ENCODE data around the gene COL23A1.

Gene COL23A1

GRCh38 chr5:178437386-178438075 lies 152.7 kb downstream of the COL23A1 start:
- no peak for DNase-seq (ENCODE audit: low read depth, low spot score)

GRCh38 chr5:178436326-178436940 lies 153.8 kb downstream of the COL23A1 start:
- DNase-seq (ENCODE audit: low read depth, low spot score), result no peak

- DNase-seq (ENCODE audit: low read depth, low spot score), result no peak
Measured at GRCh38 chr5:178435321-178436238, 154.6 kb downstream of the COL23A1 start.

GRCh38 chr5:178434851-178435250 lies 155.3 kb downstream of the COL23A1 start:
- DNase-seq (ENCODE audit: low read depth, low spot score), result no peak

GRCh38 chr5:178434016-178434761 lies 156.0 kb downstream of the COL23A1 start:
- DNase-seq (ENCODE audit: low read depth, low spot score), result no peak

- no peak for DNase-seq (ENCODE audit: low read depth, low spot score)
Measured at GRCh38 chr5:178433273-178433775, 156.9 kb downstream of the COL23A1 start.

GRCh38 chr5:178432421-178433272 lies 157.5 kb downstream of the COL23A1 start:
- DNase-seq (ENCODE audit: low read depth, low spot score), result no peak

GRCh38 chr5:178431782-178432165 lies 158.4 kb downstream of the COL23A1 start:
- DNase-seq (ENCODE audit: low read depth, low spot score), result no peak

GRCh38 chr5:178431063-178431781 lies 159.0 kb downstream of the COL23A1 start:
- DNase-seq (ENCODE audit: low read depth, low spot score), result no peak

GRCh38 chr5:178430186-178431062 lies 159.8 kb downstream of the COL23A1 start:
- DNase-seq (ENCODE audit: low read depth, low spot score), result no peak

- DNase-seq (ENCODE audit: low read depth, low spot score), result no peak
Measured at GRCh38 chr5:178429491-178430185, 160.6 kb downstream of the COL23A1 start.

- no peak for DNase-seq (ENCODE audit: low read depth, low spot score)
Measured at GRCh38 chr5:178429156-178429468, 161.1 kb downstream of the COL23A1 start.

GRCh38 chr5:178428341-178429155 lies 161.6 kb downstream of the COL23A1 start:
- no peak for DNase-seq (ENCODE audit: low read depth, low spot score)

- DNase-seq (ENCODE audit: low read depth, low spot score), result no peak
Measured at GRCh38 chr5:178427576-178428197, 162.5 kb downstream of the COL23A1 start.

GRCh38 chr5:178426326-178427130 lies 163.7 kb downstream of the COL23A1 start:
- no peak for DNase-seq (ENCODE audit: low read depth, low spot score)

GRCh38 chr5:178425621-178426068 lies 164.5 kb downstream of the COL23A1 start:
- no peak for DNase-seq (ENCODE audit: low read depth, low spot score)

Data from smooth muscle cell of the brain vasculature (primary cell).